H1 (cell line): ENCODE results near the gene P2RY8. TPM values are rescaled to one million over a fixed set of nuclear protein-coding genes. Genes with fewer than 3 reads are reported as not detected.
A peak's percentile ranks its signal among the peaks of the same experiment; 100 is the strongest.

Experiments
- CTCF ChIA-PET: fragments of 300-600 bp; sonication (Branson Sonifier 250); formaldehyde crosslinking; loops from one replicate; lab custom pipeline; 2021; ENCODE audit not compliant: partially characterized antibody; lab: Charles Lee
- POLR2A ChIA-PET: fragments of 300-600 bp; sonication (Branson Sonifier 250); formaldehyde crosslinking; loops from one replicate; lab custom pipeline; 2021; ENCODE audit warnings: inconsistent platforms; ENCODE audit not compliant: partially characterized antibody; lab: Charles Lee
- DNase-seq, 2 experiments: peaks; one replicate each; pipeline versions ENCODE4 v3.0.0 to v3.0.0-alpha.2; 2010 to 2022; ENCODE audit warnings: low spot score in 2 of 2, low read depth in 1 of 2, mixed read lengths in 1 of 2
- FAIRE-seq: peaks from 2 replicates; lab custom pipeline; 2011; peaks lifted over from hg19 to GRCh38; lab: Jason Lieb, UNC
- H2AFZ ChIP-seq: 2 replicates; pipeline ENCODE4 v1.8.1; 2012; ENCODE audit warnings: low read length, inconsistent platforms
- H2AK5ac ChIP-seq: 2 replicates; pipeline ENCODE4 v1.6.1; 2013; ENCODE audit warnings: low read depth, low read length
- H2BK120ac ChIP-seq: replicated peaks from 2 replicates; pipeline ENCODE3; 2013; ENCODE audit warnings: low read depth, low read length, inconsistent platforms
- H2BK12ac ChIP-seq: 2 replicates; pipeline ENCODE4 v1.6.1; 2013; ENCODE audit warnings: low read depth, low read length
- H2BK15ac ChIP-seq: 2 replicates; pipeline ENCODE4 v1.6.1; 2013; ENCODE audit warnings: low read length
- H2BK20ac ChIP-seq: 2 replicates; pipeline ENCODE4 v1.6.1; 2013; ENCODE audit warnings: low read length
- H2BK5ac ChIP-seq: 2 replicates; pipeline ENCODE4 v1.6.1; 2013; ENCODE audit warnings: low read depth, low read length
- H3K14ac ChIP-seq: 2 replicates; pipeline ENCODE4 v1.6.1; 2013; ENCODE audit warnings: inconsistent platforms; ENCODE audit not compliant: insufficient read length
- H3K18ac ChIP-seq: 2 replicates; pipeline ENCODE4 v1.6.1; 2013; ENCODE audit warnings: low read length; ENCODE audit errors: extremely low read depth
- H3K23ac ChIP-seq: 2 replicates; pipeline ENCODE4 v1.6.1; 2013; ENCODE audit warnings: inconsistent platforms; ENCODE audit not compliant: insufficient read length
- H3K23me2 ChIP-seq: 2 replicates; pipeline ENCODE4 v1.6.1; 2013; ENCODE audit warnings: low read depth, low read length
- H3K27ac ChIP-seq: 2 replicates; pipeline ENCODE4 v1.6.1; 2011; ENCODE audit warnings: low read depth, low read length, inconsistent platforms
- H3K27me3 ChIP-seq, 4 experiments: replicated peaks in 1 of 4; 1 replicate in 1 of 4; 2 replicates in 3 of 4; pipeline versions ENCODE4 v1.6.1 to v1.8.1; 2011 to 2013; ENCODE audit warnings: low read length in 3 of 4, mild to moderate bottlenecking in 3 of 4, inconsistent platforms in 2 of 4, mixed read lengths in 2 of 4, moderate library complexity in 1 of 4; ENCODE audit not compliant: control insufficient read depth in 3 of 4, insufficient read depth in 3 of 4; ENCODE audit errors: extremely low read depth in 1 of 4
- H3K36me3 ChIP-seq, 4 experiments: 2 replicates each; pipeline versions ENCODE4 v1.6.1 to v1.8.1; 2011 to 2013; ENCODE audit warnings: mild to moderate bottlenecking in 4 of 4, low read length in 3 of 4, moderate library complexity in 2 of 4, control low read depth in 1 of 4, inconsistent platforms in 1 of 4; ENCODE audit not compliant: insufficient read depth in 4 of 4, control insufficient read depth in 2 of 4
- H3K4ac ChIP-seq: replicated peaks from 2 replicates; pipeline ENCODE3; 2013; ENCODE audit warnings: low read length, low read depth, mixed read lengths, inconsistent platforms; ENCODE audit not compliant: insufficient read length
- H3K4me1 ChIP-seq, 4 experiments: replicated peaks in 1 of 4; 1 replicate in 1 of 4; 2 replicates in 3 of 4; pipeline versions ENCODE4 v1.6.1 to v1.8.1; 2011 to 2013; ENCODE audit warnings: low read length in 3 of 4, inconsistent platforms in 2 of 4, mixed read lengths in 1 of 4; ENCODE audit not compliant: insufficient read depth in 4 of 4, control insufficient read depth in 3 of 4
- H3K4me2 ChIP-seq, 2 experiments: 2 replicates each; pipeline versions ENCODE4 v1.6.1 to v1.8.1; 2011 to 2013; ENCODE audit warnings: low read depth in 2 of 2, low read length in 2 of 2, control low read depth in 1 of 2, inconsistent platforms in 1 of 2, mild to moderate bottlenecking in 1 of 2; ENCODE audit not compliant: insufficient read depth in 1 of 2
- H3K4me3 ChIP-seq, 4 experiments: fragments of 200-600, 300-600 bp in 1 of 4; sonication (generic), shearing (Covaris generic), sonication (Bioruptor Twin) in 1 of 4; 2 replicates each; pipeline versions ENCODE4 v1.5.1 to v1.8.1; 2011 to 2016; ENCODE audit warnings: low read length in 4 of 4, low read depth in 3 of 4, control low read depth in 2 of 4, inconsistent platforms in 2 of 4, mild to moderate bottlenecking in 2 of 4, mixed read lengths in 1 of 4, moderate library complexity in 1 of 4; ENCODE audit not compliant: insufficient read depth in 2 of 4; ENCODE audit errors: extremely low read depth in 1 of 4
- H3K56ac ChIP-seq: replicated peaks from 2 replicates; pipeline ENCODE3; 2013; ENCODE audit warnings: low read depth, mild to moderate bottlenecking, mixed read lengths, low read length, inconsistent platforms; ENCODE audit not compliant: insufficient read length
- H3K79me1 ChIP-seq: 2 replicates; pipeline ENCODE4 v1.6.1; 2013; ENCODE audit warnings: low read depth, low read length, control low read depth
- H3K79me2 ChIP-seq, 2 experiments: 2 replicates each; pipeline versions ENCODE4 v1.6.1 to v1.8.1; 2012 to 2013; ENCODE audit warnings: low read length in 2 of 2, mild to moderate bottlenecking in 2 of 2, inconsistent platforms in 1 of 2; ENCODE audit not compliant: insufficient read depth in 2 of 2, control insufficient read depth in 1 of 2
- H3K9ac ChIP-seq, 4 experiments: replicated peaks in 1 of 4; 1 replicate in 1 of 4; 2 replicates in 3 of 4; pipeline versions ENCODE4 v1.6.1 to v1.8.1; 2011 to 2013; ENCODE audit warnings: low read depth in 3 of 4, low read length in 3 of 4, control low read depth in 2 of 4, mild to moderate bottlenecking in 2 of 4, moderate library complexity in 2 of 4, inconsistent platforms in 1 of 4; ENCODE audit errors: extremely low read depth in 1 of 4
- H3K9me3 ChIP-seq, 2 experiments: 2 replicates each; pipeline versions ENCODE4 v1.6.1 to v1.8.1; 2012 to 2013; ENCODE audit warnings: mild to moderate bottlenecking in 2 of 2, moderate library complexity in 2 of 2, control low read depth in 1 of 2, inconsistent platforms in 1 of 2, low read depth in 1 of 2, low read length in 1 of 2, mixed read lengths in 1 of 2; ENCODE audit not compliant: insufficient read depth in 2 of 2
- H4K20me1 ChIP-seq, 2 experiments: replicated peaks in 1 of 2; 2 replicates each; pipeline versions ENCODE3 to v1.8.1; 2011 to 2013; ENCODE audit warnings: inconsistent platforms in 2 of 2, low read length in 2 of 2, mild to moderate bottlenecking in 1 of 2; ENCODE audit not compliant: insufficient read depth in 2 of 2, control insufficient read depth in 1 of 2
- H4K5ac ChIP-seq: 2 replicates; pipeline ENCODE4 v1.6.1; 2013; ENCODE audit warnings: low read length, low read depth, mixed read lengths, inconsistent platforms; ENCODE audit not compliant: insufficient read length
- H4K8ac ChIP-seq: 2 replicates; pipeline ENCODE4 v1.8.0; 2013; ENCODE audit warnings: mild to moderate bottlenecking, moderate library complexity, low read length, inconsistent platforms; ENCODE audit not compliant: insufficient read depth; ENCODE audit errors: extremely low read depth
- H4K91ac ChIP-seq: replicated peaks from 2 replicates; pipeline ENCODE3; 2013; ENCODE audit warnings: low read length, mixed read lengths, inconsistent platforms; ENCODE audit not compliant: insufficient read length
- CREB1 ChIP-seq: IDR thresholded peaks from 2 replicates; pipeline ENCODE4 v1.6.1; 2012; ENCODE audit warnings: inconsistent platforms
- CTCF ChIP-seq, 3 experiments: IDR thresholded peaks; 1 replicate in 2 of 3; 2 replicates in 1 of 3; pipeline versions ENCODE4 v1.5.1 to v1.6.1; 2011; ENCODE audit warnings: low read length in 3 of 3, mild to moderate bottlenecking in 3 of 3, inconsistent platforms in 2 of 3, low read depth in 1 of 3, moderate library complexity in 1 of 3; ENCODE audit not compliant: insufficient read depth in 1 of 3; ENCODE audit errors: control extremely low read depth in 1 of 3
- SP4 ChIP-seq: IDR thresholded peaks from 2 replicates; pipeline ENCODE4 v1.6.1; 2012; ENCODE audit warnings: low read length, inconsistent platforms
- TCF12 ChIP-seq: IDR thresholded peaks from 2 replicates; pipeline ENCODE4 v1.6.1; 2011; ENCODE audit warnings: low read depth, mild to moderate bottlenecking, low read length
- ZNF274 ChIP-seq: IDR thresholded peaks from 2 replicates; pipeline ENCODE4 v1.7.0; 2012; ENCODE audit warnings: low read length, borderline replicate concordance; ENCODE audit errors: extremely low read depth
- WGBS, 2 experiments: shearing (Covaris generic) in 1 of 2; methylation state at CpG; one replicate each; pipeline versions ENCODE4 v1.1.6 to v1.1.7; 2013 to 2015; ENCODE audit warnings: low lambda C conversion rate in 2 of 2, mixed read lengths in 2 of 2, inconsistent platforms in 1 of 2, low coverage in 1 of 2, missing lambda C conversion rate in 1 of 2; ENCODE audit not compliant: insufficient replicate concordance in 2 of 2, insufficient coverage in 1 of 2, insufficient read length in 1 of 2; ENCODE audit errors: extremely low coverage in 1 of 2, missing lambda C conversion rate in 1 of 2; 5-methylcytosine and 5-hydroxymethylcytosine counted together
- polyA plus RNA-seq, 7 experiments: library from polyadenylated mRNA; depleted of rRNA in 3 of 7; stranded (reverse) in 5 of 7; unstranded in 2 of 7; fragments of >200 nt in 5 of 7; fragments of 200-250 nt in 2 of 7; gene quantifications; 1 replicate in 5 of 7; 2 replicates in 1 of 7; 4 replicates in 1 of 7; pipeline versions ENCODE4 v1.2.1 to v1.2.3, GENCODE V29; 2011 to 2013; ENCODE audit warnings: missing spikeins in 2 of 7, mixed read lengths in 2 of 7
- total RNA-seq: library from RNA; stranded (reverse); fragmentation: NEBNext Ultra II Directional; extraction: Animal tissue kit (Norgen Biotek cat#: 25700); gene quantifications from 2 replicates; pipeline ENCODE4 v1.2.1, GENCODE V29; 2021

The P2RY8 gene
- total and polyA plus RNA-seq, 2 of the 8 experiments (the other 6 are each of a cell fraction or from before 2014, with no cell fraction given) = 0.09 to 0.15 TPM

GRCh38 chrX:1480082-1480785 lies 56.8 kb downstream of the P2RY8 start:
- no peak overlapping the region for H3K56ac ChIP-seq
- TF ChIP-seq ZNF274 (no peak), CREB1 (no peak), TCF12 (no peak), SP4 (no peak), CTCF (IDR thresholded peaks at IDR 0.05; ENCODE audit: control extremely low read depth in 1 of 3, insufficient read depth in 1 of 3, low read depth in 1 of 3, low read length in 3 of 3) (no peak)

More at GRCh38 chrX:1480082-1480785, 56.8 kb downstream of the P2RY8 start:
- FAIRE-seq (no peak), DNase-seq (peak in 1 of 2 experiments; percentile 17)
- no peak overlapping the region for H3K27ac ChIP-seq
- no peak overlapping the region for H4K91ac ChIP-seq
- no peak overlapping the region for H2BK120ac ChIP-seq
- H3K18ac ChIP-seq = no peak overlapping the region
- no peaks in the 10 kb centered on the region for H3K27me3 ChIP-seq
- no peak overlapping the region for H3K23ac ChIP-seq
- no peak overlapping the region for H3K4me3 ChIP-seq
- H2BK15ac ChIP-seq = no peak overlapping the region
- H4K20me1 ChIP-seq = no peaks in the 10 kb centered on the region
- 0 out of 2 replicates have a peak overlapping the region, but pooled peaks have one; percentile 68 for H2BK12ac ChIP-seq
- H2AK5ac ChIP-seq = 0 out of 2 replicates have a peak overlapping the region, but pooled peaks have one; percentile 3
- CTCF ChIA-PET = no interaction called here
- H3K14ac ChIP-seq = no peak overlapping the region
- no peak overlapping the region for H3K9ac ChIP-seq
- no peak overlapping the region for H2BK5ac ChIP-seq
- POLR2A ChIA-PET = no interaction called here
- H4K5ac ChIP-seq = no peak overlapping the region
- no peak overlapping the region for H3K4me2 ChIP-seq
- no peaks in the 10 kb centered on the region for H3K36me3 ChIP-seq
- H3K9me3 ChIP-seq = peaks cover 0 to 7% of the 10 kb centered on the region in 2 experiments; a peak in 1 of 4 replicates
- no peak overlapping the region for H4K8ac ChIP-seq
- peaks cover 4 to 11% (median 5%) of the 10 kb centered on the region in 4 experiments; a peak in 5 of 7 replicates for H3K4me1 ChIP-seq
- H3K79me2 ChIP-seq = no peaks in the 10 kb centered on the region
- no peak overlapping the region for H2AFZ ChIP-seq
- 92% methylated on average over 8 of the region's 8 CpGs; no CpG with 5 or more reads in 1 of the 2 experiments for WGBS, 2 experiments
- no peak overlapping the region for H3K4ac ChIP-seq
- H2BK20ac ChIP-seq = no peak overlapping the region; the same call in 1 of the 2 replicates
- H3K79me1 ChIP-seq = no peaks in the 10 kb centered on the region
- H3K23me2 ChIP-seq = no peaks in the 10 kb centered on the region
